ENCODE measurements around the gene COA7. TPM values are rescaled to one million over a fixed set of nuclear protein-coding genes. Genes with fewer than 3 reads are reported as not detected.

Gene COA7
- total and polyA plus RNA-seq, 2 of the 8 experiments (the other 6 are each of a cell fraction or from before 2014, with no cell fraction given): 23.2 to 61.8 TPM

DNA sequence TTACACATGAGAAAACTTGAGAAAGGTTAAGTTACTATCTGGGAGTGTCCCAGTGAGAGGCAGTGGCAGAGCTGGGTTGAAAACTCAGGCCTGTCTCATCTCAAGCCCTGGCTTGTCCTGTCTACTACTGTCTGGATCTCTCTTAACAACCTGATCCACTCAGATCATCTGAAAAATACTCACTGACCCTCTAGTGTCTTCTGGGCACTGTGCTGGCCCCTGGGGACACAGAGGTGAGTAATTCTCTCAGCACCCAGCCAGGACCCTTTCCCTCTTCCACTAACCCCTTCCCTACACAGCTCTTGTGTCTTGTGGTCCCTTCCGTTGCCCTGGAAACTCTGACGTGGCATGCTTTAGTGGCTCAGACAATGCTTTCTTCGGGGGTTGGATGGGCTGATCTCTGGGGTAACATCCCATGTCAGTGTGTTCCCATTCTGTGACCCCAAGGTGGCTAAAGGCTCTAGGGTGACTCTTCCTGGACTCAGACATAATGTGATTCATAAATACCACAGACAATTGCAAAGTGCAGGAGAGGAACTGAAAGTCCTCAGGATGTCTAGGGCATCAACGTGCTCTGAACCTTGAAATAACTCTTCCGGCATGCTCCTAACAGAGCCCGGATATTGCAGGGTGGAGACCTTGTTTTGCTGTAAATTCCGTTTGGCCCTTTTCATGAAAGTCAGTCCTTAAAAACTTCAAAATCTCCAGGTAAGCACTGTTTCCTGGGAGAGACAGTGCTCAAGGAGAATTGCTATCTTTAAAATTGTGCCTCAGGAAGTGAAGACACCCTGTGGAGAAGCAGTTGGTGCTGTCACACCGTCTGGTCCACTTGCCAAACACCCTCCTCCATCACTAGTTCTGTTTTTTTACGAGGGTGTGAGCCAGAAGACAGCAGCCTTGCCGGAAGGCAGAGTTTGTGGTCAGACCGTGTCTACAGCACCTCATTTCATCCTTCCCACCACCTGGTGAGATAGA lies 61.1 kb downstream of the COA7 start:
- DNase-seq (ENCODE audit: low read depth in 1 of 2, low spot score in 2 of 2): no peak
- no peak overlapping the region for H2AK5ac ChIP-seq (ENCODE audit: low read depth, low read length)
- ChIA-PET POLR2A (ENCODE audit: partially characterized antibody) (no interaction called here), CTCF (ENCODE audit: partially characterized antibody) (interaction anchor here (1.3 to 1.5 kb wide), 2 partner anchors 12 to 13 kb away, joined by 3 read pairs; no protein-coding TSS in a partner anchor)
- WGBS, 2 experiments (ENCODE audit: extremely low coverage in 1 of 2, insufficient coverage in 1 of 2, insufficient read length in 1 of 2, insufficient replicate concordance in 2 of 2, low coverage in 1 of 2, low lambda C conversion rate in 2 of 2, missing lambda C conversion rate in 1 of 2): 81% methylated on average over 11 of the region's 11 CpGs; no CpG with 5 or more reads in 1 of the 2 experiments
- no peak overlapping the region for H3K18ac ChIP-seq (ENCODE audit: extremely low read depth, low read length)
- no peak overlapping the region for H3K23ac ChIP-seq (ENCODE audit: insufficient read length)
- no peaks in the 10 kb centered on the region for H3K9me3 ChIP-seq (ENCODE audit: insufficient read depth in 2 of 2, low read depth in 1 of 2, low read length in 1 of 2)
- peaks cover 2 to 10% (median 4%) of the 10 kb centered on the region in 4 experiments; a peak in 6 of 7 replicates for H3K4me1 ChIP-seq (replicated peaks in 1 of 4; ENCODE audit: control insufficient read depth in 3 of 4, insufficient read depth in 4 of 4, low read length in 3 of 4)
- H2AFZ ChIP-seq (ENCODE audit: low read length): no peak overlapping the region
- H2BK15ac ChIP-seq (ENCODE audit: low read length): no peak overlapping the region
- H2BK12ac ChIP-seq (ENCODE audit: low read depth, low read length): no peak overlapping the region
- H3K27me3 ChIP-seq (replicated peaks in 1 of 4; ENCODE audit: control insufficient read depth in 3 of 4, extremely low read depth in 1 of 4, insufficient read depth in 3 of 4, low read length in 3 of 4): peaks cover 20 to 30% (median 29%) of the 10 kb centered on the region in 4 experiments
- H3K4me2 ChIP-seq (ENCODE audit: insufficient read depth in 1 of 2, low read depth in 2 of 2, low read length in 2 of 2): no peak overlapping the region
- H4K8ac ChIP-seq (ENCODE audit: extremely low read depth, insufficient read depth, low read length): no peak overlapping the region
- peaks cover 7% of the 10 kb centered on the region; the same call in 1 of the 2 replicates for H3K23me2 ChIP-seq (ENCODE audit: low read depth, low read length)
- no peak overlapping the region for H3K14ac ChIP-seq (ENCODE audit: insufficient read length)
- no peaks in the 10 kb centered on the region for H3K79me2 ChIP-seq (ENCODE audit: control insufficient read depth in 1 of 2, insufficient read depth in 2 of 2, low read length in 2 of 2)
- no peaks in the 10 kb centered on the region for H3K36me3 ChIP-seq (ENCODE audit: control insufficient read depth in 2 of 4, insufficient read depth in 4 of 4, low read length in 3 of 4)
- no peak overlapping the region for H3K27ac ChIP-seq (ENCODE audit: low read depth, low read length)
- H3K4ac ChIP-seq (replicated peaks; ENCODE audit: insufficient read length, low read depth, low read length): no peak overlapping the region
- H4K20me1 ChIP-seq (replicated peaks in 1 of 2; ENCODE audit: control insufficient read depth in 1 of 2, insufficient read depth in 2 of 2, low read length in 2 of 2): no peaks in the 10 kb centered on the region
- H2BK5ac ChIP-seq (ENCODE audit: low read depth, low read length): no peak overlapping the region
- FAIRE-seq: no peak
- no peak overlapping the region for H4K91ac ChIP-seq (replicated peaks; ENCODE audit: insufficient read length, low read length)
- H3K4me3 ChIP-seq (ENCODE audit: extremely low read depth in 1 of 4, insufficient read depth in 2 of 4, low read depth in 3 of 4, low read length in 4 of 4): no peak overlapping the region
- no peak overlapping the region for H3K9ac ChIP-seq (replicated peaks in 1 of 4; ENCODE audit: extremely low read depth in 1 of 4, low read depth in 3 of 4, low read length in 3 of 4)
- H2BK120ac ChIP-seq (replicated peaks; ENCODE audit: low read depth, low read length): no peak overlapping the region
- H4K5ac ChIP-seq (ENCODE audit: insufficient read length, low read depth, low read length): no peak overlapping the region
- no peaks in the 10 kb centered on the region for H3K79me1 ChIP-seq (ENCODE audit: low read depth, low read length)
- no peak overlapping the region for H2BK20ac ChIP-seq (ENCODE audit: low read length)
- no peak overlapping the region for H3K56ac ChIP-seq (replicated peaks; ENCODE audit: insufficient read length, low read depth, low read length)
- TF ChIP-seq BACH1 (IDR thresholded peaks at IDR 0.05; ENCODE audit: low read length) (no peak), POU5F1 (IDR thresholded peaks at IDR 0.05; ENCODE audit: low read depth, low read length) (no peak), KDM5A (IDR thresholded peaks at IDR 0.05; ENCODE audit: low read length) (no peak), FOSL1 (IDR thresholded peaks at IDR 0.05; ENCODE audit: insufficient read depth, low read depth, low read length) (no peak), TAF1 (IDR thresholded peaks at IDR 0.05; ENCODE audit: low read depth, low read length) (no peak), KDM4A (IDR thresholded peaks at IDR 0.05; ENCODE audit: low read depth, low read length, severe bottlenecking) (no peak), CREB1 (IDR thresholded peaks at IDR 0.05) (no peak), HDAC6 (IDR thresholded peaks at IDR 0.05; ENCODE audit: low read depth, low read length) (no peak), CTBP2 (IDR thresholded peaks at IDR 0.05; ENCODE audit: borderline replicate concordance, insufficient read depth, insufficient read length, low read length) (no peak), RAD21 (IDR thresholded peaks at IDR 0.05 in 1 of 2, conservative IDR thresholded peaks at IDR 0.05 in 1 of 2; ENCODE audit: low read depth in 2 of 2, low read length in 2 of 2) (no peak), EGR1 (IDR thresholded peaks at IDR 0.05; ENCODE audit: borderline replicate concordance, low read depth, low read length) (no peak), ASH2L (IDR thresholded peaks at IDR 0.05; ENCODE audit: low read length) (no peak)
